HEK293 (cell line): ENCODE measurements around the gene PLCD3.

Source experiments
- PRDM4 ChIP-seq: fragments of 450-650 bp; formaldehyde crosslinking; IDR thresholded peaks from 2 replicates; pipeline ENCODE4 v1.5.1; 2017; ENCODE audit warnings: missing biosample characterization, missing genetic modification characterization
- SCRT1 ChIP-seq: fragments of 450-650 bp; formaldehyde crosslinking; IDR thresholded peaks from 2 replicates; pipeline ENCODE4 v1.5.1; 2016; ENCODE audit warnings: missing biosample characterization, missing genetic modification characterization, borderline replicate concordance
- TCF7L2 ChIP-seq: IDR thresholded peaks from 2 replicates; pipeline ENCODE4 v1.6.1; 2011; ENCODE audit warnings: low read depth, mild to moderate bottlenecking, inconsistent platforms, low read length, moderate library complexity, borderline replicate concordance
- ZNF10 ChIP-seq: fragments of 450-650 bp; formaldehyde crosslinking; IDR thresholded peaks from 2 replicates; pipeline ENCODE4 v1.5.1; 2017; ENCODE audit warnings: missing biosample characterization, missing genetic modification characterization
- ZNF146 ChIP-seq: fragments of 450-650 bp; formaldehyde crosslinking; IDR thresholded peaks from 2 replicates; pipeline ENCODE4 v1.5.1; 2016; ENCODE audit warnings: missing biosample characterization, missing genetic modification characterization
- ZNF175 ChIP-seq: fragments of 450-650 bp; formaldehyde crosslinking; IDR thresholded peaks from 2 replicates; pipeline ENCODE4 v1.5.1; 2016; ENCODE audit warnings: missing biosample characterization, missing genetic modification characterization
- ZNF280D ChIP-seq: fragments of 450-650 bp; formaldehyde crosslinking; IDR thresholded peaks from 2 replicates; pipeline ENCODE4 v1.5.1; 2016; ENCODE audit warnings: missing biosample characterization, missing genetic modification characterization
- ZNF292 ChIP-seq: fragments of 450-650 bp; formaldehyde crosslinking; IDR thresholded peaks from 2 replicates; pipeline ENCODE4 v1.5.1; 2016; ENCODE audit warnings: low read depth, missing biosample characterization, missing genetic modification characterization, borderline replicate concordance
- TF ChIP-seq, protein P1 (sequence below): fragments of 450-650 bp; formaldehyde crosslinking; IDR thresholded peaks from 2 replicates; pipeline ENCODE4 v1.5.1; 2016; ENCODE audit warnings: missing biosample characterization, missing genetic modification characterization

DNA sequence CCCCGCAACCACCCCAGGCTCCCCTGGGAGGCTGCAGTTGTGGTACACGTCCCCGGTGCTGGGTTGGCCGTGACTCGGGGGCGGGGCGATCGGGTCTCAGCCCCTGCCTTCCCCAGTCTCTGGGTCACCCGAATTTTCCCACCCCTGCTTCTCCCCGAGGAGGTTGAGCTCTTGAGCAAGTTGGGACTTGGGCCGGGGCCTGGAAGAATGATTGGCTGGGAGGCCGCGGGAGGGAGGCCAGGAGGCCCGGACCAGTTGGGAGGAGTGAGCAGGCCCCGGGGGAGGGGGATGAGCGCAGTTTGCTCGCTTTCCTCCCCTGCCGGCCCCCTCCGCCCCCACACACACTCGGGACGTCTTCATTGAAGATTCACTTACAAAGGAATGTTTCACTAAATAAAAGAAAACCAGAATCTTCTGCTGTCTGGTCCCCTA is 11.5 kb upstream of the PLCD3 start:
- TF ChIP-seq ZNF280D (tag by site-specific recombination) (no peak), PRDM4 (tag by site-specific recombination) (no peak), ZNF146 (tag by site-specific recombination) (no peak), ZNF292 (no peak), ZNF10 (tag by site-specific recombination) (no peak), ZNF175 (no peak), SCRT1 (no peak), TCF7L2 (no peak)
- TF ChIP-seq, protein P1, sequence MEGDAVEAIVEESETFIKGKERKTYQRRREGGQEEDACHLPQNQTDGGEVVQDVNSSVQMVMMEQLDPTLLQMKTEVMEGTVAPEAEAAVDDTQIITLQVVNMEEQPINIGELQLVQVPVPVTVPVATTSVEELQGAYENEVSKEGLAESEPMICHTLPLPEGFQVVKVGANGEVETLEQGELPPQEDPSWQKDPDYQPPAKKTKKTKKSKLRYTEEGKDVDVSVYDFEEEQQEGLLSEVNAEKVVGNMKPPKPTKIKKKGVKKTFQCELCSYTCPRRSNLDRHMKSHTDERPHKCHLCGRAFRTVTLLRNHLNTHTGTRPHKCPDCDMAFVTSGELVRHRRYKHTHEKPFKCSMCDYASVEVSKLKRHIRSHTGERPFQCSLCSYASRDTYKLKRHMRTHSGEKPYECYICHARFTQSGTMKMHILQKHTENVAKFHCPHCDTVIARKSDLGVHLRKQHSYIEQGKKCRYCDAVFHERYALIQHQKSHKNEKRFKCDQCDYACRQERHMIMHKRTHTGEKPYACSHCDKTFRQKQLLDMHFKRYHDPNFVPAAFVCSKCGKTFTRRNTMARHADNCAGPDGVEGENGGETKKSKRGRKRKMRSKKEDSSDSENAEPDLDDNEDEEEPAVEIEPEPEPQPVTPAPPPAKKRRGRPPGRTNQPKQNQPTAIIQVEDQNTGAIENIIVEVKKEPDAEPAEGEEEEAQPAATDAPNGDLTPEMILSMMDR (tag by site-specific recombination): no peak
